ENCODE data around the gene PALM2AKAP2.

DNA sequence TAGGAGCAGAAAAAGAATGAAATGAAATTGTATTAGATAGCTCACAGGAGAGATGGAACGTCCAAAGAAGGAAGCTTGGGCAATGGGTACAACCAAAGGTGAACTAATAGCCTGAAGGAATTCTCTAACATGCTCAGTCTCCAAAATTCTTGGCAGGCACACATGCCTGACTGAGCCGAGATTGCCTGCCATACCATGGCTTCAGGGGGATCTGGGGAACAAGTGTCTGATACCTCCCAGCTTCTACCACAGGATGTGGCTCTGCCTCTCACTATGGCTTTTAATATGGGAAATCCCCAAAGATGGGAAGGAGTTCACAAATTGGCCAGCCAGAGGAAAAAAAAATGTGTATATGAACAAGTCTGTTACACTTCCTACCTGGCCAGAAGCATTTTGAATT is 3.6 kb upstream of the PALM2AKAP2 start:
- TF ChIP-seq POLR2A (IDR thresholded peaks at IDR 0.05; ENCODE audit: low read length) (no peak), FOSL2 (IDR thresholded peaks at IDR 0.05) (no peak), FOSL2 (CRISPR knock-in tag; IDR thresholded peaks at IDR 0.05) (no peak), RCOR1 (IDR thresholded peaks at IDR 0.05; ENCODE audit: low read depth, low read length) (no peak), MYC (IDR thresholded peaks at IDR 0.05; ENCODE audit: borderline replicate concordance, low read length) (no peak)
- TF ChIP-seq, protein P1, sequence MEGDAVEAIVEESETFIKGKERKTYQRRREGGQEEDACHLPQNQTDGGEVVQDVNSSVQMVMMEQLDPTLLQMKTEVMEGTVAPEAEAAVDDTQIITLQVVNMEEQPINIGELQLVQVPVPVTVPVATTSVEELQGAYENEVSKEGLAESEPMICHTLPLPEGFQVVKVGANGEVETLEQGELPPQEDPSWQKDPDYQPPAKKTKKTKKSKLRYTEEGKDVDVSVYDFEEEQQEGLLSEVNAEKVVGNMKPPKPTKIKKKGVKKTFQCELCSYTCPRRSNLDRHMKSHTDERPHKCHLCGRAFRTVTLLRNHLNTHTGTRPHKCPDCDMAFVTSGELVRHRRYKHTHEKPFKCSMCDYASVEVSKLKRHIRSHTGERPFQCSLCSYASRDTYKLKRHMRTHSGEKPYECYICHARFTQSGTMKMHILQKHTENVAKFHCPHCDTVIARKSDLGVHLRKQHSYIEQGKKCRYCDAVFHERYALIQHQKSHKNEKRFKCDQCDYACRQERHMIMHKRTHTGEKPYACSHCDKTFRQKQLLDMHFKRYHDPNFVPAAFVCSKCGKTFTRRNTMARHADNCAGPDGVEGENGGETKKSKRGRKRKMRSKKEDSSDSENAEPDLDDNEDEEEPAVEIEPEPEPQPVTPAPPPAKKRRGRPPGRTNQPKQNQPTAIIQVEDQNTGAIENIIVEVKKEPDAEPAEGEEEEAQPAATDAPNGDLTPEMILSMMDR (IDR thresholded peaks at IDR 0.05): no peak
- TF ChIP-seq, protein P2, sequence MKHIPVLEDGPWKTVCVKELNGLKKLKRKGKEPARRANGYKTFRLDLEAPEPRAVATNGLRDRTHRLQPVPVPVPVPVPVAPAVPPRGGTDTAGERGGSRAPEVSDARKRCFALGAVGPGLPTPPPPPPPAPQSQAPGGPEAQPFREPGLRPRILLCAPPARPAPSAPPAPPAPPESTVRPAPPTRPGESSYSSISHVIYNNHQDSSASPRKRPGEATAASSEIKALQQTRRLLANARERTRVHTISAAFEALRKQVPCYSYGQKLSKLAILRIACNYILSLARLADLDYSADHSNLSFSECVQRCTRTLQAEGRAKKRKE (CRISPR knock-in tag; IDR thresholded peaks at IDR 0.05; ENCODE audit: low read depth): no peak
- TF ChIP-seq, protein P3, sequence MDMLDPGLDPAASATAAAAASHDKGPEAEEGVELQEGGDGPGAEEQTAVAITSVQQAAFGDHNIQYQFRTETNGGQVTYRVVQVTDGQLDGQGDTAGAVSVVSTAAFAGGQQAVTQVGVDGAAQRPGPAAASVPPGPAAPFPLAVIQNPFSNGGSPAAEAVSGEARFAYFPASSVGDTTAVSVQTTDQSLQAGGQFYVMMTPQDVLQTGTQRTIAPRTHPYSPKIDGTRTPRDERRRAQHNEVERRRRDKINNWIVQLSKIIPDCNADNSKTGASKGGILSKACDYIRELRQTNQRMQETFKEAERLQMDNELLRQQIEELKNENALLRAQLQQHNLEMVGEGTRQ (IDR thresholded peaks at IDR 0.05): no peak
